Natural killer cell (primary cell): ENCODE results near the gene PREX1. TPM values are rescaled to one million over a fixed set of nuclear protein-coding genes. Genes with fewer than 3 reads are reported as not detected.
A peak's percentile ranks its signal among the peaks of the same experiment; 100 is the strongest.

Experiments used
- ATAC-seq, 3 donors: fragments of 150-1000 bp in 2 of 3; fragments of 200-7000 bp in 1 of 3; cut with Tn5 transposase; 1 replicate in 1 of 3; 2 replicates in 2 of 3; pipeline ENCODE4 v1.10.0; 2021; ENCODE audit warnings: mild to moderate bottlenecking in 2 of 3, moderate library complexity in 2 of 3
- DNase-seq, 2 donors: peaks; one replicate each; pipeline versions ENCODE4 v3.0.0 to v3.0.0-alpha.2; 2013 to 2021; ENCODE audit warnings: mixed read lengths in 1 of 2
- H3K27ac ChIP-seq: one replicate; pipeline ENCODE4 v1.5.1; 2013; ENCODE audit warnings: mild to moderate bottlenecking, low read length
- H3K27me3 ChIP-seq: one replicate; pipeline ENCODE4 v1.6.1; 2013; ENCODE audit warnings: low read length; ENCODE audit not compliant: control insufficient read depth, insufficient read depth
- H3K36me3 ChIP-seq: one replicate; pipeline ENCODE4 v1.6.1; 2013; ENCODE audit warnings: low read length; ENCODE audit not compliant: control insufficient read depth, insufficient read depth
- H3K4me1 ChIP-seq: one replicate; pipeline ENCODE4 v1.6.1; 2013; ENCODE audit warnings: low read length; ENCODE audit not compliant: control insufficient read depth, insufficient read depth
- H3K4me3 ChIP-seq: one replicate; pipeline ENCODE4 v1.5.1; 2013; ENCODE audit warnings: low read length
- H3K9me3 ChIP-seq: one replicate; pipeline ENCODE4 v1.6.1; 2013; ENCODE audit warnings: low read length; ENCODE audit not compliant: control insufficient read depth, insufficient read depth
- H3K27ac Mint-ChIP-seq, 2 donors: one replicate each; pipeline ENCODE4 v1.8.0; 2022; ENCODE audit warnings: mild to moderate bottlenecking in 2 of 2, mixed read lengths in 2 of 2, moderate library complexity in 1 of 2
- H3K27me3 Mint-ChIP-seq, 2 donors: one replicate each; pipeline ENCODE4 v1.8.0; 2022; ENCODE audit warnings: low read depth in 2 of 2, mixed read lengths in 2 of 2
- H3K36me3 Mint-ChIP-seq: one replicate; pipeline ENCODE4 v1.8.0; 2022; ENCODE audit warnings: mixed read lengths
- H3K4me1 Mint-ChIP-seq, 2 donors: one replicate each; pipeline ENCODE4 v1.8.0; 2022; ENCODE audit warnings: mixed read lengths in 2 of 2
- H3K4me3 Mint-ChIP-seq: one replicate; pipeline ENCODE4 v1.8.0; 2022; ENCODE audit warnings: mild to moderate bottlenecking, moderate library complexity, mixed read lengths
- H3K9me3 Mint-ChIP-seq, 2 donors: one replicate each; pipeline ENCODE4 v1.8.0; 2022; ENCODE audit warnings: mixed read lengths in 2 of 2
- CTCF ChIP-seq: fragments of 200-600 bp; IDR thresholded peaks from one replicate; pipeline ENCODE4 v1.8.0; 2022; ENCODE audit warnings: antibody characterized with exemption
- WGBS: methylation state at CpG from one replicate; pipeline ENCODE4 v1.1.7; 2013; ENCODE audit warnings: missing lambda C conversion rate; ENCODE audit not compliant: insufficient coverage; 5-methylcytosine and 5-hydroxymethylcytosine counted together
- intact Hi-C: fragments of 100-400 bp; cut with micrococcal nuclease; formaldehyde crosslinking; loops from one replicate; pipeline ENCODE4 v1.14.2; 2022
- total RNA-seq, 4 donors: library from RNA; stranded (reverse); fragments of 120-200 nt in 1 of 4; gene quantifications; one replicate each; pipeline versions ENCODE4 v1.2.3 to v1.2.4, GENCODE V29; 2013 to 2022

The PREX1 gene
- total RNA-seq, 3 donors from 2014 or later (not counting 1 experiment from before 2014, with no cell fraction given), result 382 to 392 (median 389) TPM

GRCh38 chr20:48761023-48761785 is 66.6 kb downstream of the PREX1 start:
- no peaks in the 10 kb centered on the region for H3K36me3 Mint-ChIP-seq
- ATAC-seq, result peak; percentile 25 to 70 (median 36)
- 40% methylated on average over 10 of the region's 12 CpGs for WGBS
- peak overlapping the region; percentile 87 for H3K27ac ChIP-seq
- no peak overlapping the region for H3K27ac Mint-ChIP-seq
- peak in 1 of 2 donors; percentile 78 for DNase-seq
- H3K27me3 Mint-ChIP-seq, result no peaks in the 10 kb centered on the region
- peak overlapping the region; percentile 17 for H3K4me3 ChIP-seq
- peaks cover 95 to 97% of the 10 kb centered on the region in 2 donors for H3K4me1 Mint-ChIP-seq
- peak overlapping the region; percentile 86 for H3K4me3 Mint-ChIP-seq
- H3K9me3 Mint-ChIP-seq, result no peaks in the 10 kb centered on the region
- no peak for TF ChIP-seq CTCF
- no peaks in the 10 kb centered on the region for H3K9me3 ChIP-seq
- H3K36me3 ChIP-seq, result peaks cover 2% of the 10 kb centered on the region
- peaks cover 97% of the 10 kb centered on the region for H3K4me1 ChIP-seq
- no peaks in the 10 kb centered on the region for H3K27me3 ChIP-seq
- intact Hi-C loops, result loop anchor here (2.0 kb wide), 2 partner anchors 22 to 64 kb away; no protein-coding TSS in a partner anchor

GRCh38 chr20:48760403-48760983 is 67.3 kb downstream of the PREX1 start:
- Histone ChIP-seq H3K4me3 (peak overlapping the region; percentile 17), H3K36me3 (peaks cover 3% of the 10 kb centered on the region), H3K27me3 (no peaks in the 10 kb centered on the region), H3K9me3 (no peaks in the 10 kb centered on the region), H3K4me1 (peaks cover 95% of the 10 kb centered on the region), H3K27ac (peak overlapping the region; percentile 87)
- ATAC-seq, result peak; percentile 61 to 83 (median 74)
- Mint-ChIP-seq H3K9me3 (no peaks in the 10 kb centered on the region), H3K4me1 (peaks cover 97 to 100% of the 10 kb centered on the region in 2 donors), H3K36me3 (no peaks in the 10 kb centered on the region), H3K27me3 (no peaks in the 10 kb centered on the region), H3K4me3 (peak overlapping the region; percentile 86), H3K27ac (no peak overlapping the region)
- TF ChIP-seq CTCF, result no peak
- intact Hi-C loops, result loop anchor here (1.0 to 2.0 kb wide), 3 partner anchors 9 to 64 kb away; no protein-coding TSS in a partner anchor
- 5% methylated on average over 6 of the region's 8 CpGs for WGBS
- peak; percentile 65 to 89 for DNase-seq

- H3K27ac ChIP-seq, result peak overlapping the region; percentile 87
- H3K4me3 ChIP-seq, result no peak overlapping the region
- 58% methylated on average over 7 of the region's 7 CpGs for WGBS
- no peaks in the 10 kb centered on the region for H3K9me3 ChIP-seq
- Mint-ChIP-seq H3K27me3 (no peaks in the 10 kb centered on the region), H3K9me3 (no peaks in the 10 kb centered on the region), H3K4me1 (peaks cover 97 to 100% of the 10 kb centered on the region in 2 donors), H3K27ac (no peak overlapping the region), H3K4me3 (peak overlapping the region; percentile 86), H3K36me3 (no peaks in the 10 kb centered on the region)
- no peak for TF ChIP-seq CTCF
- DNase-seq (no peak), ATAC-seq (no peak)
- peaks cover 8% of the 10 kb centered on the region for H3K36me3 ChIP-seq
- peaks cover 91% of the 10 kb centered on the region for H3K4me1 ChIP-seq
- intact Hi-C loops, result loop anchor here (1.0 to 2.0 kb wide), 3 partner anchors 10 to 65 kb away; no protein-coding TSS in a partner anchor
- no peaks in the 10 kb centered on the region for H3K27me3 ChIP-seq
Observed at GRCh38 chr20:48759631-48760245, 68.1 kb downstream of the PREX1 start.
